ENCODE data around the gene DAAM1.

The DAAM1 gene

DNA sequence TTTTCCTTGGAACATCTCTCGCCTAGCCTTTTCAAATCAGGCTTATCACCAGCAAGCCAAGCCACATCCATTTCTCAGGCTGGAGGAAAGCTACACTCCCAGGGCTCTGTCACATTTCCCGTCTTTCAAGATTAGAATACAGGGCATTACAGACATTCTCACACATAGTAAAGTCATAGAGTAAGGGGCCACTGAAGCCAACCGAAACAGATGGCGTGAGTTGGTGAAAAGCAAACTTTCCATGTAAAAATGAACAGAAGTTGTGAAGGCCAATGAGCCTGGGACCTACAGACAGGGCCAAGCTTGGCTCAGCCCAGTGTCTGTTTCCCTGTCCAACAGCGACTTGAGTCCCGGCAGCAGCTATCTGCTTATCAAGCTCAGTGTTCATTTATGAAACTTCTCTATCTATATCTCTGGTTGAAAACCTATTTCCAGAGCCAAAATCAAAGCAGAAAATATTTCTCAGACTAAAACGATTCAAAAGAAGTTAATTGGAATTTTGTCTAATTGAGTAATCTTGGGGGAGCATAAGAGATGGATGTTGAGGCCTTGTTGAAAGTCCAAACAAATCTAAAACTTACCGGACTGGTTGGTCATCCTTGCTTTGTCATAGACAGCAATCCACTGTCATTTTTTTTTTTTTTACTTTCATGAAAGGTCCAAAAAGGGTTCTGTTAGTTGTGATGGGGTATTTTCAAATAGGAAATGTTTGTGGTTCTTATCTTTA, 105.6 kb downstream of the DAAM1 start:
- DNase-seq = no peak

DNA sequence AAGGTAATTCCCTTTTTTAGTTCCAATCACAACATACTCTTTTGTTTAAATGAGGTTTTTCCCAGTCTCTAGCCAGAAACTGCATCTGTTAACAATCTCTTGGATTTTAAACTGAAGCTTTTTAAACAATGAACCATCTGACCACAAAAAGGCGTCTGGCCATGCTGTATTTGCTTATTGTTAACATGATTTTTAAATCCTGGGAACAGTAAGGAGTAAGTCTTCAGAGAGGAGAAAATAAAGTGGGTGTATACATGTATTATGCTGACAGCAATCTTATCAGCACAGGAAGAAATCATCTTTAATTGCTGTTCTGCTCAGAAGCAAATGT, 106.2 kb downstream of the DAAM1 start:
- DNase-seq = no peak

DNA sequence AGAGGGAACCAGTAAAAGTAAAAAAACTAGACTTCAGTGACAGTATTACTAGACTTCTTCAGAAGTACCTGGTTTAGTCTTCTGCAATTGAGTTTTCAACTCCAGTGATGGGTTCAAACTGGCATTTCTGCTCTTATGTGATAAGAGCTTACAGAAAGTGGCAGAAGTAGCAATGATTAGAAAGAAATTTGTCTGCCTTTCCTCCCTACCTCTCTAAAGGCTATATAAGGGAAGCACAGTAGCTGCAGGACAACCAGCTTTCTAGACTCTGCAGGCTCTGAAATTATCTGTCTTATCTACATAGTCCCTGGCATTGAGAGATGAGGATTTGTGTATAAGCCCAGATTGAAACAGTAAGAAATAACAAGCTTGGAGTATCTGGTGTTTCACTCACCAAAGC, 107.5 kb downstream of the DAAM1 start:
- DNase-seq = no peak

DNA sequence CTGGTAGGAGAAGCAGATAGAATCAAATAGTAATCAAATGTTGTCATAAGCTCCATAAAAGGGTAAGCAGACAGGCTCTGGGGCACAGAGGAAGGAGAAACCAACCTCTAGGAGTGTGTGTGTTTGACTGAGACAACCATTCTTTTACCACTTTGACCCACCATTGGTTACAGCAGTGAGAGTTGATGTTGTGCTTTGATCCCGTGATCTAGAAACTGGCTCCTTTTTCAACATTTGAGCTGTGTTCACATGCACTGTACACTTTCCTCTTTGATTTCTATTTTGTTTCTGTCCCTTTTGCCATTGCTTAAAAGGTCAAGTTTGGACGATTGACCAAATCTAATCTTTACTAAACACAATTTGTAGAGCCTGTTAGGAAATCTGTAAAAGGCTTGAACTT, 108.0 kb downstream of the DAAM1 start:
- DNase-seq = no peak

DNA sequence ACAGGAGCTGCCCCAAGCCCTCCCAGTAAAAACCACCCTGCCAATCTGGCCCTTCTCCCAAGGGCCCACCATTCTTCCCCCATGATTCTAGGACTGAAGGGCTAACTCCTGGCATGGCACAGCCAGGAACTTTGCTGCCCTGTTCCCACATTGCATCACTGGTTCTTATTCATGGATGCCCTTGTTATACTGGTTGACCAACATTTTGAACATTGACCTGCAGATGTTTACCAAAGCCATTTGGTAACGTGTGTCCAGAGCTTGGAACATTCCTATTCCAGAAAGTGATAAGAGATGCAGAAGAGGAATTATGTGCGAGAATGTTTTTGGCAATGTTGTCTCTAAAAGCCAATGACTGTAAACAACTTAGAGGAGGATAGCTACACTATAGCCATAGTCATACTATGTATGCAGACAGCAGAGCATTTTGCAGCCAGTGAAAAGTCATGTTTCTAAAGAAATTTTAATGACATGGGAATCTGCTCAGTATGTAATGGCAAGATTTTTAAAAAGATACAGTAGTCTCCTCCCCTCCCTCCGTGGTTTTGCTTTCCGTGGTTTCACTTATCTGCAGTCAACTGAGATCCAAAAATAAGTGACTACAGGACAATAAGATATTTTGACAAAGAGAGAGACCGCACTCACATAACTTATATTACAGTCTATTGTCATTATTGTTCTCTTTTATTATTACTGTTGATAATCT, 108.8 kb downstream of the DAAM1 start:
- no peak for DNase-seq

DNA sequence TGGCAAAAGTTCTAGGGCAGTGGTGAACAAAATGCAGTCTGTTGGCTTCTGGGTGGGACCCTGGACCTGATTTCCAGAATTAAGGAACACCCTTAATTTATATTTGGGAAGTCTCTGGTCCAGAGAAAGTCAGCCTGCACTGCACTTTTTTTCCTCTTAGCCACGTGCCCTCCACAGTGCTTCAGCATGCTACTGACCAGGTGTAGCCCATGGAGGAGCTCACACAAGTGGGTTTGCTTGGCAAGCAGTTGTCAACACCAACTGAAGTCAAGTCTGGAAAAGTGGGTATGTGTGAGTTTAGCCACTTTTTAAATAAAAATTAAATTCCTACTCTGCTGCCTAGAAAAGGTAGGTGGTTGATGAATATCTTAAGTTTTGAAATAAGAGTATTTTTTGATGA, 111.3 kb downstream of the DAAM1 start:
- no peak for DNase-seq

DNA sequence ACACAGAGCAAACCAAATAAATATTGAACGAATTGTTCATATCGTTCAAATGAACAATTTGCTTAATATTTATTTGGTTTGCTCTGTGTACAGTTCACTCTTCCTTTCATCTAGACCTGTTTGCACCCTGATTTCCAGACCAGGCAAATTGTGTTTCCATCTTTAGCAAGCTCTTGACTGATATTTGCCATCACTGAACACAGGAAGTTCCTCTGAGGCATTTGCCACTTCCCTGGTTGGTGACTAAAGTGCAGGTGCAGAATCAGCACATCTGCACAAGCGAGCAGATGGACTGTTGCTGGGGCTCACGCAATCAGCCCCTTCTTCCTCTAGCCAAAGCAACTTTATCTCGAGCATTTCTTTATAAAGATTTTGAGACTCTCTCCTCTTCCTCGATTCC, 112.9 kb downstream of the DAAM1 start:
- DNase-seq = peak; percentile 39 to 45 (median 42)

DNA sequence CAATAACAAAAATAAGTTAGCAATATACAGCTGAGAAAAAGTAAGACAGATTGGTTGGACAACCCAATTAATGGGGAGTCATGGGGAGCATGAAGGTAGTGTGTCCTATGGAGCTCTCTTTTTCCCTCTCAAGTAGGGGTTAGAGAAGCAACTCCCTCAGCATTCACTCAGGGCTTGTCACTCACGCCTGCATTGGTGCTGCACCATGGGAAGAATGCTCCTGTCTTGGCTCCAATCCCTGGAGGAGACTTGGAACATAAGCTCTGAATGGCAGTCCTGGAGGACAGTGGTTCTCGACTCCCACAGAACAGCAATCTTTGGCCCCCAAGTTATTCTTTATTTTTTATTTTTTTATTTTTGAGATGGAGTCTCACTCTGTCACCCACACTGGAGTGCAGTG, 113.8 kb downstream of the DAAM1 start:
- no peak for DNase-seq

DNA sequence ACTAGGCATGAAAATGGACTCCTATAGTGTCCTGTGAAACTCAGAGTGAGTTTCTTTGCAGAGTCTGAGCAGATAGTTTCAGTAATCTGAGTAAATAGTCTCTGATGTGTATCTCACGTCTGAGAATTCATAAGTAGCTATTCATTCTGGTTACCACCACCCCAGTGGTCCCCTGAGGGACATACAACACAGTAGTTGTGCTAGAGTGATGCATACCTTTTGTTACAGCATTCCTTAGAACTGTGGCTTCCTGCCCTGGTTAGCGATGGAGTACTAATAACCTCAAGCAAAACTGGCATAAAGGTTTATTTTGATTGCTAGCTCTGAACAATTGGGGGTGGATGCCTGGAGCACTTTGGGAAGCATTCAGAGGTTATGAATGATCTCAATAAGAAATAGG, 114.7 kb downstream of the DAAM1 start:
- no peak for DNase-seq

DNA sequence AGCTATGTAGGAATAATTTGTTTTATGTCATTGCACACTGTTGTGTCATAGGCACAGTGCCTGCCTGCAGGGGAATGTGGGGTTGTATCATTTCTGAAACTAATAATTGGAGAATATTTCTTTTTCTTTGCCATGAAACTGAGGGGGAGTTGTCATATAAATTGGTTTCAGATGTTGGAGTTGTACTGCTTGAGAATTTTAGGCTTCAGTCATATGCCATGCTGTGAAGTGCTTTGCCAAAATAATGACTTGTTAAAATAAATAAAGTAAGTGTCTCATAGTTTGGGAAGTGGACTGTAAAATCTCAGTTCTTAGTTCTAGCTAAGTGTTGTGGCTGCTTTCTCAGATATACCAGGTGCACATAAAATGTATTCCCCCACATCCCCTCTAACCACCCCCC, 116.8 kb downstream of the DAAM1 start:
- DNase-seq = no peak

DNA sequence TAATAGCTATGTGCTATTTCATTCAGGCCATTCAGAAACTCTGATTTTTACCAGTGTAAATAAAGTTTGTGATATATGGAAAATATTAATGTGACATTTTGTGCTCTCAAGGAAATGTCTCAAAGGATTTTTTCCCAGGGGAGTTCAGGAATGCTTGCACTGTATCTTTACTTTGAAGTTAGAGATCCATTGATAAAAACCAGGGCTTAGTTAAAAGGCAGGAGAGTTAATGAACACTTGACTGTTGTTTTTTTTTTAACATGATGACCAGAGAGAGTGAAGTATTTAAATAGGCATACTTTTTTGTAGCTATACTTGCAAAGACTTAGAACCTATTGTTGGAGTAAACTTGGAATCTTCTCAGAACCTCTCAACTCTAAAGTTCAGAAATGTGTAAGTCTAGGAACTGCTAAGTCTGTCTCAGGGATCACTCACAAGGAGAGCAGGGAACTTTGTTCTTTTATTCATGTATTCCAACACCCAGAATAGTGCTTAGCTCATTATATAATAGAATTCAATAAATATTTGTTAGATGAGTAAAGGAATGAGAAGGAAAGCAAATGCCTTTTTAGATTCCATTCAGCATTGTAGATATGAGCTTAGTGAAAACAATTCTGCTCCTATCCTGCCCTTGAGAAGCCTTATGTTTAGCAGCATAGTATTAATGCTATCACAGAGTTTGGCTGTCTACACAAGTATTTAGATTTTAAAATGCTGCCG, 117.5 kb downstream of the DAAM1 start:
- no peak for DNase-seq

DNA sequence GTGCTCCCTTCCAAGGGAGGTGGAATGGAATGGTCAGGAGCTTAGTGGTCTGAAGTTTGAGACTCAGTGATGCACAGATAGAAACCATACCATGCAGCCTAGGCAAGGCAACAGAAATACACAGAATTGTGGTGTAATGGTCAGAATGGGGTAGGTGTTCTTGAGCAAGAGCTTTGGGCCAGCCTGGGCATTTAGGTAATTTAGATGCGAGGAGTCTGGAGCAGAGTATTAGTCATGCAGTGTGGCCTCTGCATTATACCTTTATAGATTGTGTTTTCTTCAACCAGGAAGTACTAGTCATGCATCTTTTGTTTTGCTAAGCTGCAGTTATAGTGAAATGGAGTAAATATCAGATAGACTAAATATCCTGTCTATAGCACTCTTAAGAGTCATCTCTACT, 118.3 kb downstream of the DAAM1 start:
- no peak for DNase-seq

DNA sequence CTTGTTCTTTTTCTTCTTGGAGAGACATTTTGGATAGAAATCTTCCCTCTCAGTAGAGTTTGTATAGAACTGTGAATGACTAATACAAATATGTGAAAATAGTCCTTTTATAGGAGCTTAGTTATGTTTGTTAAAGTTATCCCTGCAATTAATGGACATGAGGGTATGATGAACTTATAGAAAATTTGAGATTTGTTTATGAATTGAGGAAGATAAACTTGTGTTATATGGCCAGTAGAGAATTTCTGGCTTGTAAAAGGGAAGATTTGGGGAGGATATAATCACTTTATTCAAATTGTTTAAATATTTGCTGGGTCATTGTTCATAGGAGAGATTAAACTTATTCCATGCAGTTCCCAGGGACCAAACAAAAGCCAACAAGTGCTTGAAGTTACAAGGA, 119.6 kb downstream of the DAAM1 start:
- no peak for DNase-seq

DNA sequence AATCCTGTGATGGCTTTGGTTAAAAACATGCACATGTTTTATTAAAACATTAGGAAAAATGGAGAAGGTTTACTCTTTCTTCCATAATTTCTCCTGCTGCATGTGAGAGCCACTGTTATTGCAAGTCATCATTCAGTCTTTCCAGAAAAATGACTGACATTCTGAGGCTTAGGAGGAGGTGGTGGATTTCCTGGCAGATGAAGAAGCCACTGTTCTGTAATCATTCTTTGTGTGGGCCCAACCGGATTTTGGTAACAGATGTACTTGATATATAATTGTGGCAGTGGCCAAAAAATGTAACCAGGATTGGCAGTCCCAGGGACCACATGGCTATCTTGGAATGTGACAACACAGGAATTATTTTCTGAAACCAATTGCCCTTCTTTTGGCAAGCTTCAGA, 120.2 kb downstream of the DAAM1 start:
- DNase-seq = no peak

DNA sequence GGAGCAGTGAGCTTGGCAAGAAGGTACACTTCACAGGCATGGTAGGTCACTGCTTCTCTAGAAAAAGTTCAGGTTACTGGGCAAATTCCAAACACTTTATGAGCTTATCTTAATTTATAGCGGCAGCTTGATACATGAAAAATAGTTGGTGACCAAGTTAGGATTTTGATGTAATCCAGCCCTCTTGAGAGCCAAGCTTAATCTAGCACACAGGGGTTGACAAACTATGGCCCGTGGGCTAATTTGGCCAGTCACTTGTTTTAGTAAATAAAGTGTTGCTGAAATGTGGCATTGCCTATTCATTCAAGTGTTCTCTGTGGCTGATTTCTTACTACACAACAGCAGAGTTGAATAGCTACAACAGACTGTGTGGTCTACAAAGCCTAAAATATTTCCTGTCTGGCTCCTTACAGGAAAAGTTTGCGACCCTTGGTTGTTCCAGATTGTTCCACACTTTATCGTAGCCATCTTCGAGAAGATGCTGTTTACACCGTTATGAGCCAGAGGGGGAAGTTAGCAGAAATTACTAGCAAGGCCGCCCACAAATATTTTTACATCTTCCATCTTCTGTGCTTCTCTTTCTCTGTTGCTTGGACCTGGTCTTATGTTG, 120.9 kb downstream of the DAAM1 start:
- no peak for DNase-seq

DNA sequence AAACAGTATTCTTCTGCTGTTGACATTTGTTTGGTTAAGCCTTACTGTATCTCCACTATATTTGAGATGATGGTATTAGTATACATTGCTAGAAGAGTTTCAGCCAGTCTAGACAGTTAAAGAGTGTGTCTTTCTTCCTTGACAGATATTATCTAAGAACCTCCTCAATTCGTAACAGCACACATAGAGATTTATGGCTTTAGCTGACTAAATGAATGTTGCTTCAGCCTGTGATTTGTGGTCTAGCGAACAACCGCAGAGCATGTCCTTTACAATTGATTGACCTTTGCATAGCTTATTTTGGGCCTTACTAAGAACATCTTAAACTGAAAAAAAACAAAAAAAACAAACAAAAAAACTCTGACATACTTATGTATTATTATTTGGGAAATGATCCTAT, 122.2 kb downstream of the DAAM1 start:
- DNase-seq = no peak

DNA sequence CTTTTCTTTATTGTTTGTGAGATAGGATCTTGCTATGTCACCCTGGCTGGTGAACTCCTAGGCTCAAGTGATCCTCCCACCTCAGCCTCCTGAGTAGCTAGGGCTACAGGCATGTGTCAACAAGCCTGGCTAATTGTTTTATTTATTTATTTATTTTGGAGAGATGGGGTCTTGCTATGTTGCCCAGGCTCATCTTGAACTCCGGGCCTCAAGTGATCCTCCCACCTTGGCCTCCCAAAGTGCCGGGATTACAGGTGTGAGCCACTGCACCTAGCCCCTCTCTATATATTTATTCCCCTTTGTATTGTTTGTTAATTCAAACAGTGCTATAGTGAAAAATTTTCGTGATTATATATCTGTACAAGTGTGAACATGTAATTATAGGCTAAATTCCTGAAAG, 123.3 kb downstream of the DAAM1 start:
- no peak for DNase-seq

DNA sequence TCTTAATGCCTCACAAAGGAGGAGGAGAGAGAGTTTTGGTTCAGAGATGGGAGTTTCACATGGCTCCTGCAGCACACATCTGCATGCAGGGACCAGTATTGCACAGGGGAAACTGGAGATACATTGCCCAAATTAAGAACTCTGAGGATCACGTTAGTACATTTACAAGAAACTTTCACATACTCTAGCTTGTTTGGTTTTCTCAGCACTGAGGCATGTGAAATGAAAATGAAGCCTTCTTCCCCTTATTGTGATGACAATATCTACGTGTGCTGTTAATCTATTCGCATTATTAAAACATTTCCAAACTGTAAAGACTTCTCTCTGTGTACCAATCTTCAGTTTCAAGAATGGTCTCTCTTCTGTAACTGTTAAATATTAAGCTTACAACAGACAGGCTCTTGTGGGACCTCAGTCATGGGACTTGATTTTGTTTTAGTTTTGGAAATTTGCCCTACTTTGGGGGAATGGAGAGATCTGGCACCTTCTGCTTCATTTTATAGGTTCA, 124.7 kb downstream of the DAAM1 start:
- DNase-seq = no peak

DNA sequence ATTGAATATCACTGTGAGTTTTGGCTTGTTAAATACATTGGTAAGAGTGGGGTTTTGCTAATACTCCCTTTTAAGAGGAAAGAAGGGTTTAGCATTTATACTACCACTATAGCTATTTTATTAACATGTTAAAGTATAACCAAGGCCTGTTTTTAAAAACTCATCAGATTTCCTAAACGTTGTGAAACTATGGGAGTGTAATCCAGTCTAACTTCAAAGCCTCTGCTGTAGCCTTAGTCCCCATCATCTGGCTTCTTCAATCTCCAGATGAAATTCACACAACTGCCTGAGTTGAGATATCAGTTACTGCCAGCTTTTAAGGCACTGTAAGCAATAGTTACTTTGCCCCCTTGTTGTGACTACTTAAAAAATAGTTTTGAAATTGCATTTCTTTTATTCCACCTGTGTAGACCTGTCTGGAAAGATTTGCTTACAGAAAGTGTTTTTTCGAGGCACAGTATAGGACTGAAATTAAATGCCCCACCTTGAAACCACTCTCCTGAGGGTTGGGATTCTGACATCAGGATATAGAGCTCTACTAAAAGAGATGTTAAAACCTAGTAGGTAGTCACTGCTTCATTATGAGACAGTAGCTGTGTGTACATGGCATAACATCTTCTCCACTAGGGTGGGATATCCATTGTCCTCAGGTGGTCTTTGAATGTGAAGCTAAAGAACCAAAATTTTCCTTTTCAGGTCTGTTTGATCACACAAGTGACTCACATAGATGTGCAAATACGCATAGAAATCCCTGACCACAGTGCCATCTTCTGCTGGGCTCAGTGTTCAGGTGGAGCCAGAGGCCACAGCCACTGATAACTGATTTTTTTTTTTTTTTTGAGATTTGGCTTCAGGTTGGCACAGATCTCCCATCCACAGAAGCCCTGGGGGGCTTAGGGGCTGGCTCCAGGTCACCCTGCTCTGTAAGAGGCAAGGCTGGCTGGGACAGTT, 125.5 kb downstream of the DAAM1 start:
- DNase-seq = no peak

DNA sequence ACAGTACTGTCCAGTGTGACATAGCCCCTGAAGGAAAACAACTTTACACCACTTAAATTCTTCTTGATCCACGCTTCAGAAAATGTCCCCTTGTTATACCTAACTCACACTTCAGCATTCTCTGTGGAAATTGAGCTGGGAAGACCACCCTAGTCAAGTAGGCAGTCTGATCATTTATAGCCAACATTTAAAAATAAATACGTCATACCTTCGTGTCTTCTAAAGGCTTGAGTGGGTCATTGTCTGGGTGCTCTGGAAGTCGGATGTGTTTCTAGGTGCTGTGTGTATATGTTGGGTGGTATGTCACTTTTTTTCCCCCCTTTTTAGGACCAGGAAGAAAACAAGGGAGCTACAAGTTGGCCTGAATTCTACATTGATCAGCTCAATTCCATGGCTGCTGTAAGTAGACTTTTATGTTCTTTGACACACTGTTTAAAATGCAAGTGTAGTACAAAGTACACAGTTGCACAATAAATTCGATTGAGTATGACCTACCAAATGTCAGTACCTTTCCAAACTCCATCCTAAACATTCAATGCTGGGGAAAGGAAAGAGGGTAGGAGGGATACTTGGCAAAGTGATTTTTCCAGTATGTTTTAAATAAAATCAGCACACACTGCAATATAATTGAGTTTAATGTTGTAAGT, 126.6 kb downstream of the DAAM1 start:
- no peak for DNase-seq

DNA sequence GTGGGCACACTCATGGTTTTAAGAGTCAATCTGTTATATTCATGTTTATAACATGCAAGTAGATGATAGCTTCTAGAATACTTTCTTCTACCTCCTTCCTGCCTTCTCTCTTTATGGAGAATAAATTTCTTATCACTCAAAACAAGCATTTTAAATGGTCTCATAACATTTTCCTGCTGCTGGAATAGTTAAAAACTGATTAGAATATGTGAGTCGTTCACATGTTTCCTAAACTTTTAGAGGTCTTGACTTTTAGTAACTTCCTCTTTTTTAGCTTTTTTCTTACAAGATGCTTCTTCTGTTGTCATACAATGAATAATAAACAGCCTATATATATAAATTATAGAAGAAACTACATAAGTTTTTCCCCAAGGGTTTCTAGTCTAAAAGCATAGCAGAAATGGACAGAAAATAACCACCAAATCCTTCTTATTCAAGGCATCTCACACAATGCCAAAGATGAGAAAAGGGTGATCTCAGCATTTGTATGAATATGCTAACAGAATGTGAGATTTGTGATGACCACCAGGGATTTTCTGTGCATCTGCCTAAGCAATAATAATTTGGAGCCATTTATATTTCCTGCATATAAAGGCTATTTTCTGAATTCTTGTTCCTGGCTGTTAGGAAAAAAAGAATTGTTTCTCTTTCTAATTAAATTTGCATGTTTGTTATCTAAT, 127.8 kb downstream of the DAAM1 start:
- peak in 2 of 3 donors; percentile 38 to 62 for DNase-seq

Measured in suppressor macrophage treated with lipopolysaccharide for 1 hour (primary cell).